Measurements from ENCODE around the gene NUMA1.

The NUMA1 gene

GRCh38 chr11:72069200-72069599 lies 11.1 kb downstream of the NUMA1 start:
- Mint-ChIP-seq H3K27ac (peak overlapping the region; percentile 91), H3K9me3 (no peaks in the 10 kb centered on the region), H3K4me3 (peak overlapping the region; percentile 44 to 66), H3K27me3 (no peaks in the 10 kb centered on the region), H3K36me3 (peaks cover 9 to 23% of the 10 kb centered on the region in 2 donors), H3K4me1 (peaks cover 17 to 44% of the 10 kb centered on the region in 2 donors)
- ATAC-seq (replicated peaks) = peak; percentile 64 to 68
- no peak for DNase-seq

DNA sequence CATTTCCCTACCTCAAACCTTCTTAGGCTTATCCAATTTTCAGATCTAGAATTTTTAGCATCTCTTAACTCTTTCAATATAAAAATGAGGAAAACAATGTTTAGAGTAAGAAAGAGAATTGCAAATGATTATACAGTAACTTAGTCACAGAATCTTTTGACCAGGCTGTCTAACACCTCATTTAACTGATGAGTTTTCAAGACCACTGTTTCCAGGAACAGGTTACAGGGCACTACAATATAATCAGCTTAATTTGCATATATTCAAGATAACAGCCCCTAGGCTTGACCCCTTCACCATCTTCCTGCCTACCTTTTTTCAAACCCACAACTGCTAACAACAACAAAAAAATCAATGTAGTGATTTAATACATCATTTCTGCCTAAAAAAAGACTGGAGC lies 12.7 kb downstream of the NUMA1 start:
- H3K4me3 Mint-ChIP-seq = no peak overlapping the region
- peaks cover 9 to 20% of the 10 kb centered on the region in 2 donors for H3K36me3 Mint-ChIP-seq
- H3K27me3 Mint-ChIP-seq = no peaks in the 10 kb centered on the region
- no peaks in the 10 kb centered on the region for H3K9me3 Mint-ChIP-seq
- DNase-seq (no peak), ATAC-seq (replicated peaks) (peak in 1 of 2 donors; percentile 14)
- H3K27ac Mint-ChIP-seq = no peak overlapping the region
- H3K4me1 Mint-ChIP-seq = peaks cover 17 to 43% of the 10 kb centered on the region in 2 donors

DNA sequence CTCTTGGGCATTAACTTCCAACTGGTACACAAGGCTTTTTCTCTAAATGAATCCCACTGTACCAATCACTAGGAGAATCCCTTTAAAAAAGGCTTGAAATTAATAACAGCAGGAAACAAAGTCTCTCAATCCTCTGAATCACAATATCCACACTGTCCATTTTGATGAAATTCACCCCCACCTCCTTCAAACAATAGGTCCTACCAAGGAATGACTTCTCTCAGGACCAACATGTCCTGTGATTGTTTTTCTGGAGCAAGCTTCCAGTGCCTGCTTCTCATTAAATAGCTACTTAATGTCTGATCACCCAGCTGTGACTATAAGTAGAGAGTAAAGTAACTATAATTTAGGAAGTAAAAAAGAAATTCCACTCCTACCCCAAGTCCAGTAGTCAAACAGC lies 13.1 kb downstream of the NUMA1 start:
- H3K4me3 Mint-ChIP-seq = no peak overlapping the region
- H3K36me3 Mint-ChIP-seq = peaks cover 9 to 20% of the 10 kb centered on the region in 2 donors
- peaks cover 17 to 43% of the 10 kb centered on the region in 2 donors for H3K4me1 Mint-ChIP-seq
- DNase-seq (no peak), ATAC-seq (replicated peaks) (no peak)
- H3K27me3 Mint-ChIP-seq = no peaks in the 10 kb centered on the region
- H3K27ac Mint-ChIP-seq = no peak overlapping the region
- no peaks in the 10 kb centered on the region for H3K9me3 Mint-ChIP-seq

DNA sequence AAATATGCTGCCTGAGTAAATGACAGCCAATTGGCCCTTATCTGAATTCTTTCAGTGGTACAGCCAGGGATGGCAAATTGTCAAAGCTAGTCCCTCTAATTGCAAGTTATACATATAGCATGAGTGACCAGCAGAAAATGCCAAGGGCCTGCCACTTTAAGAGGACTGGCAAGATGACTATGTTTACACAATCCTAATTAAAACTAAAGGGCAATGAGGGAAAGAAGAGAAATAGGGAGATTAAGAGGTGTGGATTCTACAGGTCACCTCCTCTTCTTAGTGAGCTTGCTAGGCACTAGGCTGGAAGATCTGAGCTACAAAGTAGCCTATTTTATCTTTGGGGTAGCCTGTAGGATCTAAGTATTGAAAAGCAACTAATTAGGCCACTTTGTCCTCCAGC lies 13.5 kb downstream of the NUMA1 start:
- peaks cover 10 to 23% of the 10 kb centered on the region in 2 donors for H3K36me3 Mint-ChIP-seq
- no peak for DNase-seq
- no peak overlapping the region for H3K27ac Mint-ChIP-seq

DNA sequence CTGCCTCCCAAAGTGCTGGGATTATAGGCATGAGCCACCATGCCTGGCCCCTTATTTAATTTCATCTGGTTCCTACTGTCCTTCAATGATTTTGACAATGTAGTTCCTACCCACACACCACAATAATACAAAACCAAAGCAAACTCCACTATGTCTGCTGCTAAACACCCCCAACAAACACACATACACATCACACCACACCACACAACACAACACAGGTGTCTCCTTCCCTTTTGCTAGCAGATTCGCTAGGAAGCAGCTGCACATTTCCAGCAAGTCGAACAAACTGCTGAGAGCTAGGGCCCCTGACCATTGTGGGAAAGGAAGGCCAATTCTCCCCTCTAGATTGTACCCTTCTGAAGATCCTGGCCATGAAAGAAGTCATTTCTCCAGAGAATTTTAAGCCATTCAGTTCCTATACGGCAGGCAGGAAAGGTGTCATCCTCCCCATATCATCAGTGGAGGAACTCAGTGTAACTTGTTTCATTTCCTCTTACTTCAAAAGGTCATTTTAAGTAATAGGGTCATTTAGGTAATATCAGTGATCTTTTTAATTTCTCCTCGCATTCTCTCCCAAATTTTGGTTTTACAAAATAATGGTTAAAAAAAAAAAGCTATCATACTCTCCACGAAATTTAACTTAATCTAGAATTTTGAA lies 18.5 kb downstream of the NUMA1 start:
- Mint-ChIP-seq H3K36me3 (peaks cover 7 to 24% of the 10 kb centered on the region in 2 donors), H3K9me3 (no peaks in the 10 kb centered on the region), H3K27ac (peak overlapping the region; percentile 95), H3K4me1 (peaks cover 4 to 12% of the 10 kb centered on the region in 2 donors), H3K4me3 (peak overlapping the region; percentile 1 to 64), H3K27me3 (no peaks in the 10 kb centered on the region)
- ATAC-seq (replicated peaks) = peak; percentile 67 to 87
- no peak for DNase-seq

More for the DNA sequence above, 13.5 kb downstream of the NUMA1 start:
- Mint-ChIP-seq H3K27me3 (no peaks in the 10 kb centered on the region), H3K4me3 (no peak overlapping the region), H3K9me3 (no peaks in the 10 kb centered on the region), H3K4me1 (peaks cover 18 to 47% of the 10 kb centered on the region in 2 donors)
- ATAC-seq (replicated peaks) = no peak

DNA sequence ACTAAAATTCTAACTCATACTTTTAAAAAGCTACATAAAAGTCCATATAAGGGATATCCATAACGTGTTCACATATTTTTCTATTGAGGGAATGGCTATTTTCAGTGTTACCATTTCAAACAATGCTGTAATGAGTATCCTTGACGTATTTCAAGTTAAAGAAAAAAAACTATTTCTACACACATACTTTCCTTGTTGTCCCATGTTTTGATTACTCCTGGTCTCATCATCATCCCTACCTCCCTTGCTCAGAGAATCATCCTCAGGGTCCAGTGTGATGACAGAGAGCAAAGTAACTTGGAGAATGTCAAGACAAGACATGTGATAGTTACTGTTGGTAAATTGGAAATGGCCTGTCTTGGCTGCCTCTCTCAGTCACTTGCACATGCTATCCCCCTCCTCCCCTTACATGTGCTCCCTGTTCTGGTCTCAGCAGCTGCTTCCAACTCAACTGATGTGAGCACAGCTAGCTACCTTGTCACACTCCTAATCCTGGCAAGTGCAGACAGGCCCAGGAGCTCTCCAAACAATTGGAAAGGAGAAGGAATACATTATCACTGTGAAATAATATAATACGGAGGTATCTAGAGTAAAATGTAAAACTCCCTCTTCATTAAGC lies 21.8 kb downstream of the NUMA1 start:
- DNase-seq = no peak
- Mint-ChIP-seq H3K9me3 (no peaks in the 10 kb centered on the region), H3K27ac (no peak overlapping the region), H3K27me3 (no peaks in the 10 kb centered on the region), H3K36me3 (peaks cover 7 to 20% of the 10 kb centered on the region in 2 donors), H3K4me3 (no peak overlapping the region), H3K4me1 (peaks cover 4 to 12% of the 10 kb centered on the region in 2 donors)
- no peak for ATAC-seq (replicated peaks)

DNA sequence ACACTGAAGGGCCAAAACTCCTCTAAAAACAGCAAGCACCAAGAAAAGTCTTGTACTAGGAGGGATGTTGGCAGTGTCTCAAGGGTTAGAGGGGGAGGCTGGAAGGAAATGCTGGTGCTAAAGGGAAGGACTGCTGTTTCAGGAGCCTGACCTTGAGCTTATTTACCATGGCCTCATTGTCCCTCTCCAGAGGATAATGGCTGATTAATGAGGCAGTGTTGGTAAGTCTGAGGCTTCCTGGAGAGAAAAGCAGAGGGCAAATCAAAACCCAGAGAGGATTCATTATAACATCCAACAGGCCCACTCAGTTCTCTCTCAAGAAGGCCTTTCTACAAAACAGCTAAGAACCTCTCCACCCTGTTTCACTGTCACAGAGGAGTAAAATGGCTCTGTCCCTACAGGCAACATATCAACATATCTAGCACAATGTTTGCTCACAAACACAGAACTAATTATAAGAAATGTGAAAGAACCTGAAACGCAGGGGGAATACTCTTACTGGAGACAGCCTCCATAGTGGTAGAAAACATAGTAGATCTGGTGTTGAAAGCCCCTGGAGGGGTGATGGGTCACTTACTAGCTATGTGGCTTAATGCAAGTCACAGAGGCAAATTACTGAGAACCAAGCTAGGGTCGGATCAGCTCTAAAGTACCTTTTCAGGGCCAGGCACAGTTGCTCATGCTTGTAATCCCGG lies 31.4 kb downstream of the NUMA1 start:
- Mint-ChIP-seq H3K27ac (peak overlapping the region; percentile 56), H3K4me3 (no peak overlapping the region), H3K9me3 (no peaks in the 10 kb centered on the region), H3K4me1 (peaks cover 0 to 7% of the 10 kb centered on the region in 2 donors), H3K27me3 (no peaks in the 10 kb centered on the region), H3K36me3 (peaks cover 12 to 19% of the 10 kb centered on the region in 2 donors)
- ATAC-seq (replicated peaks) = no peak
- no peak for DNase-seq

GRCh38 chr11:72045849-72046248 lies 34.5 kb downstream of the NUMA1 start:
- Mint-ChIP-seq H3K9me3 (no peaks in the 10 kb centered on the region), H3K27ac (no peak overlapping the region), H3K4me3 (no peak overlapping the region), H3K36me3 (peaks cover 12 to 15% of the 10 kb centered on the region in 2 donors), H3K4me1 (peaks cover 0 to 16% of the 10 kb centered on the region in 2 donors), H3K27me3 (no peaks in the 10 kb centered on the region)
- ATAC-seq (replicated peaks) (no peak), DNase-seq (no peak)

DNA sequence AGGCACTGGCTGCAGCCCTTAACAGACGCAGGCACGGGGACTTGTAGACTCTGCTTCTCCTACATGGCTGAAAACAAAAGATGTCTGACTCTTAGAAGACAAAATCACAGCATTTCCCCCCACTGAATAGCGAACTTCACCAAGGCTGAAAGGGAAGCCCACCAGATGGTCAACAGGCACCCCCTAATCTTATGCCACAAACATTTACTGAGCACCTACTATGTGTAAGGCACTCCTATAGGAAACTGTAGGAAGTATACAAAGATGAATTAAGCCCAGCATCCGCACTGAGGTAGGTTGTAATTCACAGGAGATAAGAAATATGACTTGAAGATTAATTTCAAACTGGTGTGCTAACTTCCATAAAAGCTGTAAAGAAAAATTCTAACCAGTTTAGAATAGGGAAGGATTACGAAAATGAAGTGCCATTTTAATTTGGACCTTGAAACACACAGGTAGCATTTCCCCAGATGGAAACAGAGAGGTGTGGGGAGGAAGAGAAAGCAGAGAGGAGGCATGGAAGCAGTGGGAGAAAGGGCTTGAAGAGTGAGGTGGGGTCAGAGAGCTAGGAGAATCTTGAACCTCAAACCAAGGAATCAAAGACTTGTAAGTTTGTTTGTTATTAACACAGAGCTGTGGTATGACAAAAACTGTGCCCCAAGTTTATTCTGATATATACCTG lies 38.1 kb downstream of the NUMA1 start:
- Mint-ChIP-seq H3K27me3 (no peaks in the 10 kb centered on the region), H3K36me3 (peaks cover 4 to 8% of the 10 kb centered on the region in 2 donors), H3K27ac (no peak overlapping the region), H3K9me3 (no peaks in the 10 kb centered on the region), H3K4me3 (no peak overlapping the region), H3K4me1 (peaks cover 0 to 18% of the 10 kb centered on the region in 2 donors)
- DNase-seq = no peak
- no peak for ATAC-seq (replicated peaks)

DNA sequence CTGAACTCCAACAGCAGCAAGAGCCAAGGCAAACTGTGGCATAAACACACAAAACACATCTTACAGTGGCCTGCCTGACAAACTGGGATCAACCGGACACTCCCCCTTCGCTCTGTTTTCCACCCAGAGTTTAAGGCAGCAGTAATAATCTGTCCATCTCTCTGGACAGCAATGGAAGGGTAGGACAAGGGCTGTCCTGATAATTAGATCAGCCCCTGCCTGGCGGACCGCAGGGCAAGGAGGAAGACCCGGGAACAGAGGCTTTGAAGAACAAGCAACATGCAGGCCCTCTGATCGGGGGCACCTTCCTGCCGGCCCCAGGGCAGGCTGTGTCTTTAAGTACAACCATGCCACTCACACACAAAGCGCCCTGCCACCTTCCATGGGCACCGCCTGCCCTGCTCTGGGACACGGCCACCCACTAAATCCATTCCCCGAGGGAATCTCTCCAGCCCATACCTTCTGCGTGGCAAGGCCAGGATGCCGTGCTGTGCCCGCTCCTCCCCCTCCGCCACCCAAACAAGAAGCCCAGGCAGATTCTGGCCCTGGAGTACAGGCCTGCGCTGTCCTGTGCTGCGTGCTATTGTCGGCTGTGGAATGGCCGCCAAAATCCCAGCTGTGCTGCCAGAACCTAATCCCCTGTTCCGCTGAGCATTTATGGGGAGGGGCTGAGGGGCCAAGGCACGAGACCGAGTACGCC lies 38.8 kb downstream of the NUMA1 start:
- no peak overlapping the region for H3K4me3 Mint-ChIP-seq
- no peaks in the 10 kb centered on the region for H3K9me3 Mint-ChIP-seq
- ATAC-seq (replicated peaks) (peak; percentile 59 to 60), DNase-seq (no peak)
- peaks cover 4 to 12% of the 10 kb centered on the region in 2 donors for H3K36me3 Mint-ChIP-seq
- H3K27ac Mint-ChIP-seq = no peak overlapping the region
- H3K27me3 Mint-ChIP-seq = no peaks in the 10 kb centered on the region
- H3K4me1 Mint-ChIP-seq = peaks cover 5 to 25% of the 10 kb centered on the region in 2 donors

GRCh38 chr11:72040491-72041363 lies 39.6 kb downstream of the NUMA1 start:
- Mint-ChIP-seq H3K27ac (no peak overlapping the region), H3K27me3 (no peaks in the 10 kb centered on the region), H3K4me3 (no peak overlapping the region), H3K9me3 (no peaks in the 10 kb centered on the region), H3K4me1 (peaks cover 12 to 27% of the 10 kb centered on the region in 2 donors), H3K36me3 (peaks cover 4 to 13% of the 10 kb centered on the region in 2 donors)
- DNase-seq (peak; percentile 43), ATAC-seq (replicated peaks) (peak; percentile 59 to 61)

DNA sequence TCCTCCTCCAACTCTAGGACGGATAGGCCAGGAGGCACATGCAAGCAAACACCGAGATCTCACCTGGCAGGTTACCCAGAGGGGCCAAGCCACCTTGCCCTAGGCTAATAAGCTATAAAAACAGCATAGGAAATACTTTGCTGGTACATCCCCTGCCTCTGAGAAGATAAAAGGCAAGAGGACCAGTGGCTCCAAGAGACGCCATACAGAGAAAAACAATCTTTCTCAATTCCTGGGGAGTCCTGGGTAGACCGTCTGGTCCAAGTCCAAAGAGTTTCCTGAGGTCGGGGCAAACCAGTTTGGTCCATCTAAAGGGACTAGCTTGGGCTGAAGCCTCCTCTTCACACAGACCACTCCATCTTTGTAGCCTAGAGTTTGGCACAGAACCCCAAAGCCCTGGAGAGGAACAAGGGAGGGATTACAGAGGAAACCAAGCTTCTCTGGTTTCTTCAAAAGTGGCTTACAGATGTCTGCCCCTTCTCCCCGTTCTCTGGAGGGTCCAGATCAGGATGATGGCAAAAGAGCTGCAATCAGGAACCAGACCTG lies 40.4 kb downstream of the NUMA1 start:
- H3K36me3 Mint-ChIP-seq = peaks cover 10 to 19% of the 10 kb centered on the region in 2 donors
- no peaks in the 10 kb centered on the region for H3K9me3 Mint-ChIP-seq
- DNase-seq = no peak
- peaks cover 16 to 27% of the 10 kb centered on the region in 2 donors for H3K4me1 Mint-ChIP-seq
- no peak for ATAC-seq (replicated peaks)
- no peak overlapping the region for H3K27ac Mint-ChIP-seq
- H3K4me3 Mint-ChIP-seq = no peak overlapping the region
- H3K27me3 Mint-ChIP-seq = no peaks in the 10 kb centered on the region

Data from stimulated activated naive B cell treated with anti-CD40 and anti-IgM and Interleukin-4, amounts not matched to agents 10 μg/mL and 1 μg/mL and 100 μg/mL, for 72 hours (primary cell).